Endodermal cell (in vitro differentiated cells): ENCODE data around the gene BBS9. TPM values are rescaled to one million over a fixed set of nuclear protein-coding genes. Genes with fewer than 3 reads are reported as not detected.
A peak's percentile ranks its signal among the peaks of the same experiment; 100 is the strongest.

Source experiments
- DNase-seq: peaks from one replicate; pipeline ENCODE4 v3.0.0-alpha.2; 2017
- H3K27ac ChIP-seq: 2 replicates; pipeline ENCODE4 v1.5.1; 2013; ENCODE audit warnings: mild to moderate bottlenecking, low read depth, low read length, moderate library complexity
- H3K27me3 ChIP-seq: 2 replicates; pipeline ENCODE4 v1.6.1; 2013; ENCODE audit warnings: mild to moderate bottlenecking, low read length, moderate library complexity; ENCODE audit not compliant: insufficient read depth, control insufficient read depth, poor library complexity, severe bottlenecking
- H3K36me3 ChIP-seq: 2 replicates; pipeline ENCODE4 v1.7.0; 2013; ENCODE audit warnings: mild to moderate bottlenecking, low read length, moderate library complexity; ENCODE audit not compliant: control insufficient read depth, insufficient read depth
- H3K4me1 ChIP-seq: one replicate; pipeline ENCODE4 v1.7.0; 2013; ENCODE audit warnings: low read length; ENCODE audit not compliant: control insufficient read depth, insufficient read depth
- H3K4me3 ChIP-seq: 2 replicates; pipeline ENCODE4 v1.5.1; 2013; ENCODE audit warnings: mild to moderate bottlenecking, low read length, moderate library complexity
- H3K9ac ChIP-seq: 2 replicates; pipeline ENCODE4 v1.6.1; 2013; ENCODE audit warnings: mild to moderate bottlenecking, low read length, moderate library complexity; ENCODE audit not compliant: poor library complexity, severe bottlenecking; ENCODE audit errors: extremely low read depth
- H3K9me3 ChIP-seq: 2 replicates; pipeline ENCODE4 v1.6.1; 2013; ENCODE audit warnings: mild to moderate bottlenecking, low read length, moderate library complexity; ENCODE audit not compliant: control insufficient read depth
- H3K27ac Mint-ChIP-seq: 2 replicates; pipeline ENCODE4 v1.8.0; 2020; ENCODE audit warnings: mixed read lengths
- H3K27me3 Mint-ChIP-seq: 2 replicates; pipeline ENCODE4 v1.8.0; 2021; ENCODE audit warnings: mild to moderate bottlenecking, mixed read lengths; ENCODE audit not compliant: insufficient read depth
- H3K36me3 Mint-ChIP-seq: 2 replicates; pipeline ENCODE4 v1.8.0; 2020; ENCODE audit warnings: low read depth, mixed read lengths
- H3K4me1 Mint-ChIP-seq: 2 replicates; pipeline ENCODE4 v1.8.0; 2020; ENCODE audit warnings: mixed read lengths
- H3K4me3 Mint-ChIP-seq: 2 replicates; pipeline ENCODE4 v1.8.0; 2020; ENCODE audit warnings: mild to moderate bottlenecking, moderate library complexity, mixed read lengths
- H3K9me3 Mint-ChIP-seq: 2 replicates; pipeline ENCODE4 v1.8.0; 2020; ENCODE audit warnings: mild to moderate bottlenecking, mixed read lengths
- WGBS, 2 experiments: methylation state at CpG; one replicate each; pipeline versions ENCODE4 v1.1.5 to v1.1.7; 2013; ENCODE audit warnings: missing lambda C conversion rate in 2 of 2, mixed read lengths in 1 of 2; ENCODE audit not compliant: insufficient coverage in 1 of 2, insufficient read length in 1 of 2; 5-methylcytosine and 5-hydroxymethylcytosine counted together
- total RNA-seq, 2 donors: library from RNA; stranded (reverse); fragmentation: NEBNext Ultra II Directional in 1 of 2; extraction: Animal tissue kit (Norgen Biotek cat#: 25700) in 1 of 2; gene quantifications; 2 replicates in 1 of 2; 3 replicates in 1 of 2; pipeline ENCODE4 v1.2.1, GENCODE V29; 2021
- TF ChIP-seq, protein P1 (sequence below): fragments of 200-600 bp; sonication (generic); conservative IDR thresholded peaks from 2 replicates; pipeline ENCODE4 v1.5.0; 2021; ENCODE audit warnings: antibody characterized with exemption, mild to moderate bottlenecking

BBS9 gene
- total RNA-seq, 2 donors from 2014 or later = 20.7 to 21.6 TPM

- Mint-ChIP-seq H3K4me1 (peaks cover 4% of the 10 kb centered on the region), H3K9me3 (no peaks in the 10 kb centered on the region), H3K4me3 (no peak overlapping the region), H3K36me3 (peaks cover 82% of the 10 kb centered on the region), H3K27ac (no peak overlapping the region), H3K27me3 (no peaks in the 10 kb centered on the region)
- Histone ChIP-seq H3K36me3 (peaks cover 67% of the 10 kb centered on the region), H3K27ac (no peak overlapping the region), H3K9me3 (no peaks in the 10 kb centered on the region), H3K4me3 (no peak overlapping the region), H3K27me3 (no peaks in the 10 kb centered on the region), H3K4me1 (no peaks in the 10 kb centered on the region), H3K9ac (no peak overlapping the region)
- TF ChIP-seq, protein P1, sequence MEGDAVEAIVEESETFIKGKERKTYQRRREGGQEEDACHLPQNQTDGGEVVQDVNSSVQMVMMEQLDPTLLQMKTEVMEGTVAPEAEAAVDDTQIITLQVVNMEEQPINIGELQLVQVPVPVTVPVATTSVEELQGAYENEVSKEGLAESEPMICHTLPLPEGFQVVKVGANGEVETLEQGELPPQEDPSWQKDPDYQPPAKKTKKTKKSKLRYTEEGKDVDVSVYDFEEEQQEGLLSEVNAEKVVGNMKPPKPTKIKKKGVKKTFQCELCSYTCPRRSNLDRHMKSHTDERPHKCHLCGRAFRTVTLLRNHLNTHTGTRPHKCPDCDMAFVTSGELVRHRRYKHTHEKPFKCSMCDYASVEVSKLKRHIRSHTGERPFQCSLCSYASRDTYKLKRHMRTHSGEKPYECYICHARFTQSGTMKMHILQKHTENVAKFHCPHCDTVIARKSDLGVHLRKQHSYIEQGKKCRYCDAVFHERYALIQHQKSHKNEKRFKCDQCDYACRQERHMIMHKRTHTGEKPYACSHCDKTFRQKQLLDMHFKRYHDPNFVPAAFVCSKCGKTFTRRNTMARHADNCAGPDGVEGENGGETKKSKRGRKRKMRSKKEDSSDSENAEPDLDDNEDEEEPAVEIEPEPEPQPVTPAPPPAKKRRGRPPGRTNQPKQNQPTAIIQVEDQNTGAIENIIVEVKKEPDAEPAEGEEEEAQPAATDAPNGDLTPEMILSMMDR = no peak
- WGBS, 2 experiments = 71 to 83% methylated on average over 1 to 4 of the region's 4 CpGs
- DNase-seq = no peak
Measured at GRCh38 chr7:33099154-33099940, 30.0 kb upstream of the BBS9 start.

- Mint-ChIP-seq H3K27ac (no peak overlapping the region), H3K4me1 (peaks cover 4% of the 10 kb centered on the region), H3K4me3 (no peak overlapping the region), H3K27me3 (no peaks in the 10 kb centered on the region), H3K36me3 (peaks cover 72% of the 10 kb centered on the region), H3K9me3 (no peaks in the 10 kb centered on the region)
- peak overlapping the region; percentile 52 for H3K4me3 ChIP-seq
- no peak for DNase-seq
- H3K27ac ChIP-seq = no peak overlapping the region
- peaks cover 62% of the 10 kb centered on the region for H3K36me3 ChIP-seq
- no peaks in the 10 kb centered on the region for H3K4me1 ChIP-seq
- 90 to 93% methylated on average over 2 to 3 of the region's 3 CpGs for WGBS, 2 experiments
- TF ChIP-seq, protein P1 = no peak
- H3K9me3 ChIP-seq = no peaks in the 10 kb centered on the region
- no peaks in the 10 kb centered on the region for H3K27me3 ChIP-seq
- H3K9ac ChIP-seq = no peak overlapping the region
Measured at GRCh38 chr7:33100770-33101169, 28.6 kb upstream of the BBS9 start.

DNA sequence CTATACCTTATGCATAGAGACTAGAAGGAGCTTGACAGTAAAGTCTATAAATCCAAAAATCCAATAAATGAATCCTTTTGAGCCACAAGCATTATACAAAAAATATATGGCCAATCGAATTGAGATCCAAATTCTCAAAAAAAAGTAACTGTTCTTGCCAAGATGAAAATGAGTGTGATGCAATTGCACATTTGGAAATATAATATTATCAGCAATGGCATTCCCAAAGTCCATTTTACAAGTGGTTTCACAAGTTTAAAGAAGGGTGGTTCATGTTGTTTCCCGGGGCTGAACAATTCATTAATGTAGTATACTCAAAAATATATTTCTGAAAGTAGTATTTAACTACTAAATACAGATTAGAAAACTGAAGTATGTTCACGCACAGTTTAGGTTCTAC, 27.5 kb upstream of the BBS9 start:
- no peak overlapping the region for H3K4me3 ChIP-seq

More for the DNA sequence above, 27.5 kb upstream of the BBS9 start:
- Histone ChIP-seq H3K9me3 (no peaks in the 10 kb centered on the region), H3K27ac (no peak overlapping the region), H3K36me3 (peaks cover 51% of the 10 kb centered on the region), H3K9ac (no peak overlapping the region), H3K27me3 (no peaks in the 10 kb centered on the region), H3K4me1 (no peaks in the 10 kb centered on the region)
- no peaks in the 10 kb centered on the region for H3K27me3 Mint-ChIP-seq
- 85 to 90% methylated on average over 2 of the region's 3 CpGs for WGBS, 2 experiments
- H3K27ac Mint-ChIP-seq = no peak overlapping the region
- peaks cover 4% of the 10 kb centered on the region for H3K4me1 Mint-ChIP-seq
- no peaks in the 10 kb centered on the region for H3K9me3 Mint-ChIP-seq
- H3K36me3 Mint-ChIP-seq = peaks cover 60% of the 10 kb centered on the region
- no peak for DNase-seq
- no peak overlapping the region for H3K4me3 Mint-ChIP-seq
- TF ChIP-seq, protein P1 = no peak
